HG02970 (cell line): ENCODE results near the gene CFAP73.
A peak's percentile ranks its signal among the peaks of the same experiment; 100 is the strongest.

ENCODE experiments used
- ATAC-seq: cut with Tn5 transposase; IDR thresholded peaks from one replicate; pipeline ENCODE4 v1.9.1; 2021; ENCODE audit warnings: mild to moderate bottlenecking, moderate library complexity, moderate number of reproducible peaks; ENCODE audit not compliant: unreplicated experiment, low FRiP score

Gene CFAP73

DNA sequence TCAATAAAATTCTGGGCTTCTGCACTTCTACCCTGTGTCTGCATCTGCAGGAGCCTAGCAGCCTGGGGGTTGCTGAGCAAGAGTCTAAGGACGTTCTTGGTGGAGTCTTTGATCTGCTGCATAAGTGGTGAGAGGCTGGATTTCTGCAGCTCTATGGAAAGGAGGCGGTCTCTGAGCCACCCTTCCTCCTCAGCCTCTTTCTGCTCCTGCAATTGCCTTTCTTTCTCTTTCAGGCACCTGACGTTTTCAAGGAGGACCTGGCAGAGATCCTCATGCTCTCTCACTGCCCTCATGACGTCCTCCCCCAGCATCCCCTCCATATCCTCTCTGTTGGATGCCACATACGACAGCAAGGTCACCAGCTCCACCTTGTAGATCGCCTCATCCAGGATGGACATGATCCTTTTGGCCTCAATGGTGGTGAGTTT lies 58.1 kb downstream of the CFAP73 start:
- ATAC-seq: peak; percentile 15

DNA sequence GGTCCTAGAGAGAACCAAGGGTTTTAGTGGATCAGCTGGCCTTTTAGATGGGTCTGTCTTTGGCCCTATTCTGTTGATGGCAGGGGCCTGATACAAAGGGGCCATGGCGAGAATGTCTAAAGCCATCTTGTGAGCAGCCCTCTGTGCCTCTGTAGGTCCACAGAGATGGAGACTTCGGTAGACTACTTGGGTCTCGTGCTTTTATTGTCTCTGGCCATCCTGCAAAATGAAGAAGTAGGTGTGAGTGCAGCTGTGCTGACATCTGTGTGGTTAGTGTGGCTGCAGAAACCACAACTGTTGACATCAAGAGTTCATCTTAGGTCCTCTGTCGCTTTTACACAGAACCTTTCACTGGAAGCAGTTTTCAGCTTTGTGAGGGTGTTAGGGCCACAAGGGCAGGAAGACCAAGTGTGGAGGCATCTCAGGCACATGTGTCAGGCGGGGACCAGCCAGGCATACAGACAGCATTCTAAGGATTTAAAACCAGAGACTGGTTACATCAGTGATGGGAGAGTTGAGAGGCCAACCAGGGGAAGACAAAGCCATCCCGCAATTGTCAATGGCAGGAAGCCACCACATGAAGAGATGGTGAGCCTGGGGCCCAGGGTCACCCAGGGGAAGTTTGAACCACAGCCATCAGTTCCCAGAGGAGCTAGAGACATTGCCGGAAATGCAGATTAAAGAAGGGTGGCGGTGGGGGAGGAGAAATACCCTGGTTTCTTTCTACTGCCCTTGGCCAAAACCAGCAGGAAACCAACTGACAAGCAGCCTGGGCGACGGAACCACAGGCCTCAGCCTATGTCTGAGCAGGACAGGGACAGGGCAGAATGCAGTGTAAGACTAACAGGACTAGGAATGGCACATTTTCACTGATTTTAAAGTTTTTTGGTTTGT lies 58.8 kb downstream of the CFAP73 start:
- peak; percentile 70 for ATAC-seq
